OCI-LY3 (cell line): ENCODE results near the gene TSEN2.

Experiments
- EZH2phosphoT487 ChIP-seq: fragments of 200-600 bp; shearing (Covaris generic); IDR thresholded peaks from 2 replicates; pipeline ENCODE4 v1.6.1; 2018; ENCODE audit warnings: antibody characterized with exemption, mixed run types, low read depth
- TF ChIP-seq, protein P1 (sequence below): fragments of 200-600, 300-600 bp; sonication (generic); IDR thresholded peaks from 2 replicates; pipeline ENCODE4 v1.5.1; 2014; ENCODE audit warnings: antibody characterized with exemption, low read length, low read depth

DNA sequence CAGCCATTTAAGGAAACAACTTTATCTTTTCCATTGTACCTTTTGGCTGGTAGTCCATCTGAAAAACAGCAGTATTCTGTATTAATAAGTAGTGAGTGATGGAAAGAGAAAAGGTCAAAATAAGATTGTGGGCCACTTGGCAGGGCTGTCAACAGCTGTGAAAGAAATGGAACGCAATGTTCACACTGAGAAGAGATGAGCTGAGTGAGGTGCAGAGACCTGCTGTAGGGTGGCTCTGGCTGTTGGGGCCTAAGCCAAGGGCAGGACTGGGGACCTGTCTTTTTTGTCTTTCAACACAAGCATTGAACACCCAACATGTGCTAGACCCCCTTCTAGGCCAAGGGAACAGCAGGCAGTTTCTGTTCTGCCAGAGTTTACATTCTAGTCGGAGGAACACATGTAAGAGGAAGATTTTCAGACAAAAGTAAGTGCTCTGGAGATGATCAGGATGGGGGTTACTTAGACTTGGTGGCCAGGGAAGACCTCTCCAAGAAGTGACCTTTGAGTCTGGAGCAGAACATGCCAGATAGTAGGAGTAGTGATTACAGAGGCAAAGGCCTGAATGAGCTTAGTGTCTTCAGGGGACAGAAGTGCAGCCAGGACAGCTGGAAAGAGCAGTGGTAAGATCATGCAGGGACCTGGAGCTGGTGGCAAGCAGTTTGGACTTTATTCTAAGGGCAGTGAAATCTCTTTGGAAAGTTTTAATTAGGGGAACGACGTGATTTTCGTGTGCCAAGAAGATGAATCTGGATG lies 29.6 kb downstream of the TSEN2 start:
- TF ChIP-seq, protein P1, sequence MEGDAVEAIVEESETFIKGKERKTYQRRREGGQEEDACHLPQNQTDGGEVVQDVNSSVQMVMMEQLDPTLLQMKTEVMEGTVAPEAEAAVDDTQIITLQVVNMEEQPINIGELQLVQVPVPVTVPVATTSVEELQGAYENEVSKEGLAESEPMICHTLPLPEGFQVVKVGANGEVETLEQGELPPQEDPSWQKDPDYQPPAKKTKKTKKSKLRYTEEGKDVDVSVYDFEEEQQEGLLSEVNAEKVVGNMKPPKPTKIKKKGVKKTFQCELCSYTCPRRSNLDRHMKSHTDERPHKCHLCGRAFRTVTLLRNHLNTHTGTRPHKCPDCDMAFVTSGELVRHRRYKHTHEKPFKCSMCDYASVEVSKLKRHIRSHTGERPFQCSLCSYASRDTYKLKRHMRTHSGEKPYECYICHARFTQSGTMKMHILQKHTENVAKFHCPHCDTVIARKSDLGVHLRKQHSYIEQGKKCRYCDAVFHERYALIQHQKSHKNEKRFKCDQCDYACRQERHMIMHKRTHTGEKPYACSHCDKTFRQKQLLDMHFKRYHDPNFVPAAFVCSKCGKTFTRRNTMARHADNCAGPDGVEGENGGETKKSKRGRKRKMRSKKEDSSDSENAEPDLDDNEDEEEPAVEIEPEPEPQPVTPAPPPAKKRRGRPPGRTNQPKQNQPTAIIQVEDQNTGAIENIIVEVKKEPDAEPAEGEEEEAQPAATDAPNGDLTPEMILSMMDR = no peak
- no peak for TF ChIP-seq EZH2phosphoT487
